ENCODE results near the gene RNF31.

Gene RNF31

DNA sequence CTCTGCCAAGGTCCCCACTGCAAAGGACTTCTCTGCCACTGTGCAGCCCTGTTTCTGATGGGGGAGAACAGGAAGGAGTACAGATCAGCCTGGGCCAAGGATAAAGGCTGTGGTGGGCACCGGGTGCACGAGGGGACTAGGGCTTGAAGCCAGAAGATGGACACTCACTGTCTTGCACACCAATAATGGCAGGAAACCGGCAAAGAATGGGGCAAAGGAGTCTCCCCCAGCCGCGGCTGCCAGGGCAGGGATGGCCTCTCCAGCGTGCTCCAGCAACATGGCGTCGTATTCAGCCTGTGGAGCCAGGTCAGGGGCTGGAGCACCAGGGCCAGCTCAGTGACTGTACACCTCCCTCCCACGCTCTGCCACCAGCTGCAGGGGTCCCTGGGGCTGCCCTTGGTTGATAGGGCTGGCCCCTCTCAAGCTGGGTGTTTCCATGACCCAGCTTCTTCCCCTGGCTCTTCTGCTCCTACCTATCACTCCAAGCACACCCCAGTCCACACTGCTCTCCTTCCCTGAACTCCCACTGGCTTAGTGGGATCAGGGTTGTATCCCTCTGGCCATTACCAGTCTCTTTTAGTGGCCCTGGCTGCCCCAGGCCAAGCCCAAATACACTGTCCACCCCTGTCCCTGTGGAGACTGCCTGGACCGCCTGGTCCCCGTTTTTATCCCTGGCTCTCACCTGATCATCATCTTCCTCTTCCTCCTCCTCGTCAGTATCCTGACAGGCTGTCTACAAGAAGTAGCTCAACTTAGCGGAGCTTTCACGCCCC lies 35.0 kb downstream of the RNF31 start:
- DNase-seq (ENCODE audit: low spot score): no peak

DNA sequence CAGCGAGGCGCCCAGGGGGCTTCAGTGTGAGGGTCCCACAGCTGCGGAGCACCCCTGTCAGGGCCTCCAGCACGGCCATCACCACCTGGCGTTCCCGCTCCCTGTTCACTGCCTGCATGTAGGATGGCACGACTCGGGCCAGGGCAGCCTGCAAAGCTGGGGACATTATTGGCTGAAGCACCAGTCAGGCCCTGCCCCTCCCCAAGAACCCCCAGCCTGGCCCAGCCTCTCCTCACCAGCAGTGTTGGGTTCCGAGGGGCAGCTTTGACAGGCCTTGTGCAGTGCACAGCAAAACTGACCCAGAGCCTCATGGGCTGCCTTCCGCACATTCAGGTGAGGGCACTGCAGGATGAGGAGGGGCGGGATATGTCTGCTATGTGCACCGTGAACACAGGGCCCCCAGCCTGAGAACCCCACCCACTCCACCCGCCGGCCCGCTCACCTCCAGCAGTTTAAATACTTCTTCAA lies 35.8 kb downstream of the RNF31 start:
- DNase-seq (ENCODE audit: low spot score): no peak

DNA sequence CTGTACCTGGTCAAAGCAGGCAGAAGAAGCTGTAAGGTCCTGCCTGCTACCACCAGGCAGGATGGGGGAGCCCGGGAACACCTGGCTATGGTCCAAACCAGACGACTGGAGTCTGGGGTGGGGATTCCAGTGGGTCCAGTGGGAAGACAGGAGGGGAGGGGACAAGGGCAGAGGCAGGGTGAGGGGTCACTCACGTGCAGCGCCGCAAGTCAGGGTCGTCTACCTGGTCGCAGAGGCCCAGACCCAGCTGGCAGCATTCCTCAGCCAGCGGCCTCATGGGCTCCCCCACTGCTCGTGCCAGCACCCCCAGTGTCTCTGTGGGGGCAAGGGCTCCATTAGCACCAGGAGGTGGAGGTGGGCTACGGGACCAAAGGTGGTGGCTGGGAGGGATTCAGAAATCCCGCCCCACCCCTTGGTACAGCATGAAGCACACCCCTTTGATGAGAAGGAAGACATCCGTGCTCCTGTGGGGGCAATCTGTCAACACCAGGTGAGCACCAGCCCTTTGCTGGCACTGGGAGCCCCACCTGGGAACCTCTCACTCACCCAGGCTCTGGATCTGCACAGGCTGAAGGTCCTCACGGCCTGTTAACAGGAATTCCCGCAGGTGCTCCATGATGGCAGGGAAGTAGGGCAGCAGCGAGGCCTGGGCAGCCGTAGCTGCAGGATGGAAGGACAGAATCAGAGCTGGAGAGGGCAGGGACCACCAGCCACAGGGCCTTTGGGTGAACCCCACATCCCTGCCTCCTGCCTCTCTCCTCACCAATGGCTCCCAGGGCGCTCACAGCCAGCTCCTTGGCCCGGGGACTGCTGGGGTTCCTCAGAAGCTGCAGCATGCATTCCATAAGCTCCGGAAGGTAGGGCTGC lies 37.0 kb downstream of the RNF31 start:
- DNase-seq (ENCODE audit: low spot score): no peak

DNA sequence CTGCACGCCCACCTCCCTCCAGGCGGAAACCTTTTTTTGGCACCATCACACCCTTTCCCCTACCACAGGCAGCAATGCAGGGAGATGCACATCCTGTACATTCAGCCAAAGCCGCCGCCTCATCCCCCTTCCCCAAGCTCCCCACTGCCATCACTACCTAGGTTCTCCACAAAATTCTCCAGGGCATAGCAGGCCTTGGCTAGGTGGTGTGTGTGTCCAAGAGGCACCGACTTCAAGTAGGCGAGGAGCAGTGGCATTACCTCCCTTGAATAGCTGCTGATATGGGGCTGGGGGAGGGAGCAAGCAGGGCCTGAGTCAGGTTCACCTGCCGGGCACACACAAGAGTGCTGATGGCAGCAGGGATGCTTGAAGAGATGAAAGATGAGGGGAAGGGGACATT lies 37.7 kb downstream of the RNF31 start:
- no peak for DNase-seq (ENCODE audit: low spot score)

DNA sequence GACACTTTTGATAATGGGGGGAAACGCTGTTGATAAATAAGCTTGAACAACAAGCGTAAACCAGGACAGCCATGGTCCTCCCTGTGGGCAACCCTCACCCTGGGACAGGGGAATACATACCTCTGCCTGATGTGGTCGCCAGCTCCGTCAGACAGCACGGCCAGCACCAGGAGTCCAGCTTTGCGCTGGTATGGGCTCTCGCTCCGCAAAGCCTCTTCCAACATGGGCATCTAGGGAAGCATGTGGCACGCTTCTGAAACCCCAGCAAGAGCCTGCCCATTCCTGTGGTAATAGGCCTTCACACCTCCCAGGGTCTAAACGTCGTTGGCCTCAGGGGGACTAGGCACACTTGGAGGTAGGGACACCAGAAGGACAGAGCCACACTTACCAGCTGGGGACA lies 38.4 kb downstream of the RNF31 start:
- no peak for DNase-seq (ENCODE audit: low spot score)

DNA sequence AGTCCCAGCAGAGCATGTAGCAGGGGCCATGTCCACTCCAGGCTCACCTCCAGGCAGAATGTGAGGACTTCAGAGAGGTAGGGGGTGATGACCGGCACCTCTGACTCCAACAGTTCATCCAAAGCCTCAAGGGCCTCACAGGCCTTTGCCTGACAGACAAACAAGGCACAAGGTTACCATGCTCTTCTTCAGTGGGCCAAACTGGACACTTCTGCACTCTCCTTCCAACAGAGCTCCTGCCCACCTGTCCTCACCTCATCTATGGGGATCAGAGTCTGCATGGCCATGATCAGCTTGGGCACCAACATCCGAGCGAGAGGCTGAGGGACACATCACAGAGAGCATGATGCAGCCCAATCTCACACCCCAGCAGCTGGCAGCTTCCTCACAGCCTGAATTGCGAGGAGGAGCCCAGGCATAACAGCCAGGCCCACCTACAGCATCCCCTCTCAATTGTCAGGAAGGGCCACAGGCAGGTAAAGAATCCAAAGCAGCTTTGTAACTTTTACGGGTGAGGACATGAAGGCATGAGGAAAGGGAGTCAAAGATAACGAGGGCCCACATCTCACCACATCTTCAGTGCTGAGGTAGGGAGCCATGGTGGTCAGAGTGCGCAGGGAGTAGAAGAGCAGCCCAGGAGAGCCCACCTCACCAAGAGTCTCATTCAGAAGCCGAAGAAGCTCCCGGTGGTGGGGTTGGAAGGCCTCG lies 39.7 kb downstream of the RNF31 start:
- DNase-seq (ENCODE audit: low spot score): no peak

DNA sequence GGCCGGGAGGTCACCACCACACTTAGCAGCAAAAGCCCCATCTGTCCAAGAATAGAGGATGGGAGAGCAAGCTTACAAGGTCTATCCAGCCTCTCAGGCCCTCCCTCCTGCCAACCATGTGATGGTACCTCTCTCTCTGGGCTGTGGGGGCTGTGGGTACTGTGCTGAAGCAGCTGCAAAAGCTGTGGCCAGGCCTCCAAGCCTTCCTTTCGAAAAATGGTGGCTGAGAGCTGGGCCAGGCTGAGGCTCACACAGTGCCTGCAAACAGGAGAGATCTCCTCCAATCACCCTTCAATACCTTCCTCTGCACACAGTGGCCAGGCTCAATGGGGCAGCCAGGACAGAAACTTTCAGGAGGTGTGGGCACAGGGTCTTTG lies 40.2 kb downstream of the RNF31 start:
- DNase-seq (ENCODE audit: low spot score): no peak

DNA sequence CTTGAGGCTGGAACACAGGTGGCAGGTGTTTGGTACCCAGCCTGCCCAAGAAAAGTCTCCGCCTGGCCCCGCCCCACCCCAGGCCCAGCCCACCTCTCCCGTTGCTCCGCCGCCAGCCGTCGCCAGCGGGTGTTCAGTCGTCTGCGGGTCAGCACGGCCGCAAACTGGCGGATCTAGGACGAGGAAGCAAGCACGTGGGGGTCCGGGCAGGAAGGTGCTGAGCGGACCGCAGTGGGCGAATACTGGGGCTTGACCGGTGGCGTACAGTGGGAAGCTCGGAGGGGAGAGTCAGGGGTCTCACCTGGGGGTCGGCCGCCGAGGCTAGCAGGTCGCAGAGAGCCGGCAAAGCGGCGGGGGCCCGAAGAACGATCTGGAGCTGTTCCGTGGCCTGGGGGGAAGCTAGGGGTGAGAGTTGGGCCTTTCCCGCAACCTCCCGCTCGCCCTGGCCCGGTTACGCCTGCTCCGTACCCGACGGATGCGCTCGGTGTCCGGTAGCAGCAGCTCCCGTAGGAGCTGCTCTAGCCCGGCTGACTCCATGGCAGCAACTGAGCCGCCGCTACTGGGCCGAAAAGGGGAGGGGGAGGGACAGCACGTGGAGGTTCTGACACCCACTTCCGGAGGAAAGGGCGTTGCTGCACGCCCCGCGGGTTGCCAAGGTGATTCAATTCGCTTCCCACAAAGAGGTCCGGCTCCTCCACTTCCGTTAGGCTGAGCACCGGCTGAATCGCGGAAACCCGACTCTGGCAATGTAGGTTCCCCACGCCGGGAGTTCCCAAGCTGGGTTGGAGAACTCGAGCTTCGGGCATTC lies 41.2 kb downstream of the RNF31 start, which contains the start of gene IPO4:
Gene IPO4 (minus strand): TSS at position 566 of the 808 bp plus-strand sequence. CDS start 29 bp downstream, at position 537.
- peak; percentile 99 for DNase-seq (ENCODE audit: low spot score)

DNA sequence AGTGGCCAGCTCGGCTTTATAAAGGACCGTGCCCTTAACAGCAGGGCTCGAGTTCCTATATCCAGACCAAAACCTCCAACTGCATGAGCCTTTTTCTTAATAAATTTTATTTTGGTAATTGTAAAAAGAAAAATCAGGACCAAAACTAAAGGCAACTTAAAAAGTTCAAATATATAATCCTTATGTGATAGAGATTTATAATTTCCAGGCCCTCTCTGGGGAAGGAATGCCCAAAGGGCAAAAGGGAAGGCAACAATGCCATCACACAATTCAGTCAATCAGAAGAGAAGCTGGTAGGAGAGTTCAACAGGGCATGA lies 41.7 kb downstream of the RNF31 start:
- DNase-seq (ENCODE audit: low spot score): no peak

DNA sequence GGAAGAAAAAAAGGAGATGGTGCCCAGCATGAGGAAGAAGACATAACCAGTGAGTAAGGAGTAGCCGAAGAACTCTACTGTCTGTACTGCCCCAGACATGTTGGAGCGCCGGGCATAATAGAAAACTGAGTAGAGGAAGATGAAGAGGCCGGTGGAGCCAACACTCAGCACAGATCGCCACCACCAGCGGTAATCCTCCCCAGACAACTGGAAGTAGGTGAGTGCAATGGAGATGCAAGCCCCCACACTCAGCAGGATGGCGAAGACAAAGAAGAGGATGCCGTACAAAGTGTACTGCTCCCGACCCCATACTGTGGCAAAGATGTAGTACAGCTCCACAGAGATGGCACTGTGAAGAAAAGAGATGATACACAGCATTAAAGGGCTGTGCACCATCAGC lies 42.2 kb downstream of the RNF31 start:
- DNase-seq (ENCODE audit: low spot score): no peak

DNA sequence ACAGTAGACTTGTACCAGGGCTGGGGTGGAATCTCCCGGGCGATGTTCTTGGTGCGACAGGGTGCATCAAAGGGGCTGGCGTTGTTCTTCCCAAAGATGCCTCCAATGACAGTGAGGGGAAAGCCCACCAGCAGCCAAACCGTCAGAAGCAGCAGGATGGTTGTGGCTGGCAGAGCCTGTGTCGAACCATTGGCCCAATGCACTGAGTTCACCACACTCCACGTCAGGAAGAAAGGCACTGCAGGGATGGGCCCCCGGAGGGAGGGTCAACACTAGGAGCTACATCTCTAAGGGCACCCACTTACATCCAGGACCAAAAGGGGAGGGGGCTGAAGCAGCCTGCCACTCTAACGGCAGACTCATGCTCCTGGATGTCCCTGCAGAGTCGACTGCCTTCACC lies 43.1 kb downstream of the RNF31 start:
- DNase-seq (ENCODE audit: low spot score): no peak

DNA sequence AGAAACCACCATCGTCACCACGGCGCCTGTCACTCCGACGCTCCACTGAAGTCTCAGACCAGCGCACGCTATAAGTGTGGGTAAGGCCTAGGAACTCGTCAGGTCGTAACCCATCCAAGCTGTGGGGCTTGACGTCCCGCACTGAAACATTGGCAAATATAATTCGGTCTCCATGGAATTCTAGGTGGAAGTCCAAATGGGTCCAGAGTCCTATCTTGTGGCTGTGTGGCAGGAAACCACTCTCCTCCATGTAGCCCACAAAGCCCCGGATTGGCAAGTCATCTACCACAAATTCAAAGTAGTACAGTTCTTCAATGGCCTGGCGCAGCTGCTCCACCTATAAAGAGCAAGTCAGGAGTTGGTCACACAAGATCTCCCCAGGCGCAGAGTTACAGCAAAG lies 45.6 kb downstream of the RNF31 start:
- DNase-seq (ENCODE audit: low spot score): no peak

DNA sequence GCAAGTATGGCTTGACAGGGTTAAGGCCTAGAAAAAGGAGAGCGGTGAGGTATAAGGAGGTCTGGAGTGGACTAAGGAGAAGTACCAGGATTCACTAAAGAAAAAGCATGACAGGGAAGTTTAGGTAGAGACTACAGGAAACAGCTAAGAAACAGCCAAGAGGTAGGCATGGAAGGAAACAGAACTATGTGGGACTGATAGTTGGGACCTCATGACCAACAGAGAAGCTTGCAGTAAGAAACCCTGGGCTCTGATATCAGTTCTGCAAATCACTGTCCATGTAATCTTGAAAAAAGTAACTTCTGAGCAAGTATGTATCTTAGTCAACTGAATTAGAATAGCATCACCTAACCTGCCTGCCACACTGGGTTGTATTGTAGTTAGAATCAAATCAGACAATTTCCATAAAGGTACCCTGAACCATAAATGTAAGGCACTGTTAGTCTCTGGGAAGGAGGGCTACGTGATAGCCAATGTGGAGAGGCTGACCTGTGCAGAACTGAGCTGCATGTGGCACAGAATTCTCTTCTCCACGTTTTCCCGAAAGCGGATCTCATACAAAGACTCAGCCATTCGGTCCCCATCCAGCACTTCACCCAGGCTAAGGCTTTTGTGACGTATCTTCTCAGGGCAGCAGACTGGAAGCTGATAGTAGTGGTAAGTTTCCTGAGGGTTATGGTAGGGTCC lies 47.0 kb downstream of the RNF31 start:
- no peak for DNase-seq (ENCODE audit: low spot score)

DNA sequence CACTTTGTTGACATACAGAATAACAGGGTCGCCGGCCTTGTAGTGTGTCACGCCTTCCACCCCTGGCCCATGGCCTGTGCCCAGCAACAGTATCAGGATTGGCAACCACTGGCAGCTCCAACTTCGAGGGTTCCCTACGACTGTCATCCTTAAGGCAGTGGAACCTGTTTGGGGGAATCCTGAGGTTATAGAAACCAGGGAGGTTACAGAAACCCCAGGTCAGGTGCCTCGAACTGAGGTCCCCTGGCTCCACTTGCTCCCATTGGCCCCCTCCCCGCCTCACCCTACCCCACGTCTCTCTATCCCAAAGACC lies 47.5 kb downstream of the RNF31 start:
- no peak for DNase-seq (ENCODE audit: low spot score)

DNA sequence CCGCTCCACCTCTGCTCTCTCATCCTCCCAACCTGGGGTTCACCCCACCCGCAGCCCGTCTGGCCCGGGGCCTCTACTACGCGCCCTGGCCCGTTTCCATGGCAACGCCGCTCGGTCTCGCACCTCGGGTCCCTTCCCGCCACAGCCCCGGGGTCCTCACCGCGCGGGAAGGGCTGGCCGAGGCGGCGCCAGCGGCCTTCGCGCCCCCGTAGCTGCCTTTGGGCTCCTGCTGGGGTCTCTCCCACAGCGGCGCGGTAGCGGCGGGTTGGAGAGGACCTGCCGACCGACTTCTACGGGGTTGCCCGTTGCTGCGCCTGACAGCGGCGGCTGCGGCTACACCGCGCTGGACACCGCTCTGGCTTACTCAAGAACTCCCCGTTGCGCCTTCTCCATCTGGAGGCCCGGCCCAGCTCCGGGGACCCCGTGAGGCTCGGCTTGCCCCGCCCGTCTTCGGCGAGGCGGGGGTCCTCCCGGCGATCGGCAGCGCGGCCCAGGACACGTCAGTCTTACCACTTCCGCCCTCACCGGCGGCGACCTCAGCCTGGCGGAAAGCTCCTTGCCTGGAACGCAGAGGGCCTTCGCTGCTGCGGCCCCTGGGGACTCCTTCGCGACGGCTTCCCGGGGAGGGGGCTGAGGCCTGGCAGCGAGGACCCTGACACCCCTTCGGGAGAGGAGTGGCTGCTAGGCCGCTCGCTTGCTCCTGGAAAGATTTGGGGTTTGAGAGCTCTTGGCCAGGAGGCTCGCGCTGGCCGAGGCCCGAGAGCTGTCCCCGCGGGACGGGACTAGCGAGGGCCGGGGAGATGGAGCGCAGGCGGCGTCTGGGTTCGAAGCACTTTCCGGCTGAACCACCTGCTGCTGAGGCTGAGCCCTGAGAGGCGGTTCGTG lies 48.1 kb downstream of the RNF31 start, which contains the start of gene TM9SF1:
Gene TM9SF1 (minus strand): TSS at position 256 of the 885 bp plus-strand sequence. CDS start 422 bp downstream, outside the sequence.
- DNase-seq (ENCODE audit: low spot score): peak; percentile 90

DNA sequence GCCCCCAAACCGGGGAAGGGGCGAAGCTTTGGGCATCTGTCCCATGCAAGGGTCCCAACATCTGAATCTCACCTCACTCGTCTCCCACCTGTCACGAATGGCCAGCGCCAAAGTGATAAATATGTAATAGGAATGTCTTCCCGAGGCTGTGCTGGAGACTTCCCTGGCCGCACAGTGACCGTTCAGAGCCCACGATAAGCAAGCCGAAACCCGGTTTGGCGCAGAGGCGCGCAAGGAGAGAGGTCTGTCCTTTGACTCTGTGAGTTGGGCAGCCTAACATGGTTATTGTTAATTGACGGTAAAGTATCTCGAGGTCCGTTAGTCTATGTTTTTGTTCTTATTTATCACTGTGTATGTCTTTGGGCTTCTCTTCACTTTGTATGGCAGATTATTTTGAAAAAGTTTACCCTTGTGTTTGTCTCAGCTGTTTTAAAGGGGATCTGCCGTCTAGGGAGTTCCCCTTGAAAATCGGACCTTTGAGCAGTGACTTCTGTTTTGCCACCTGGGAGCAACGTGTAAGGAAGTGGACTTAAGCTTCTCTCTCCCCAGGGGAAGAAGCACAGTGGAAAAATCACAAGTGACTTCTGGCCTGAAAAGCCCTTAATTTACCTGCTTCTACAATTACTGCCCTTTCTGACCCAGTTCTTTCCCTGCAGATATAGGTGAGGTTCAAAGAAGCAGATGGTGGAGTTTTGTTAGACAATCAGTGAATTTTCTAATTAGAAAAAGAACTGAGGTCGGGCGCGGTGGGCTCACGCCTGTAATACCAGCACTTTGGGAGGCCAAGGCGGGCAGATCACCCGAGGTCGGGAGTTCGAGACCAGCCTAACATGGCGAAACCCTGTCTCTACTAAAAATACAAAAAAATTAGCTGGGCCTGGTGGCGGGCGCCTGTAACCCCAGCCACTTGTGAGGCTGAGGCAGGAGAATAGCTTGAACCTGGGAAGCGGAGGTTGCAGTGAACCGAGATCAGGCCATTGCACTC lies 49.1 kb downstream of the RNF31 start:
- DNase-seq (ENCODE audit: low spot score): peak; percentile 53

DNA sequence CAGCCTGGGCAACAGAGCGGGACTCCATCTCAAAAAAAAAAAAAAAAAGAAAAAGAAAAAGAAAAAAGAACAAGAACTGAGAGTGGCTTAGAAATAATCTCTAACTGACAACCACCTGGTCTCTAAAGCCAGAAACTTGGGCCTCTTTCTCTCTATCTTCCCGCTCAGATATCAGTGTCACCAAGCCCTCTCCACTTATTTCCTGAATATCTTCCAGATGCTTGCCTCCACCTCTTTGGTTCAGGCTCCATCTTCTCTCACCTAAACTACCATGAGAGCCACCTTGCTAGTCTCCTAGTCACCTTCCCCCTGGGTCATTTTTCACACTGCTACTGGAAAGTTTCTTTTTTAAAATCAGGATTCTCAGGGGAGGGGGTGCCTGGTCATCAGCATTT lies 49.8 kb downstream of the RNF31 start:
- no peak for DNase-seq (ENCODE audit: low spot score)

DNA sequence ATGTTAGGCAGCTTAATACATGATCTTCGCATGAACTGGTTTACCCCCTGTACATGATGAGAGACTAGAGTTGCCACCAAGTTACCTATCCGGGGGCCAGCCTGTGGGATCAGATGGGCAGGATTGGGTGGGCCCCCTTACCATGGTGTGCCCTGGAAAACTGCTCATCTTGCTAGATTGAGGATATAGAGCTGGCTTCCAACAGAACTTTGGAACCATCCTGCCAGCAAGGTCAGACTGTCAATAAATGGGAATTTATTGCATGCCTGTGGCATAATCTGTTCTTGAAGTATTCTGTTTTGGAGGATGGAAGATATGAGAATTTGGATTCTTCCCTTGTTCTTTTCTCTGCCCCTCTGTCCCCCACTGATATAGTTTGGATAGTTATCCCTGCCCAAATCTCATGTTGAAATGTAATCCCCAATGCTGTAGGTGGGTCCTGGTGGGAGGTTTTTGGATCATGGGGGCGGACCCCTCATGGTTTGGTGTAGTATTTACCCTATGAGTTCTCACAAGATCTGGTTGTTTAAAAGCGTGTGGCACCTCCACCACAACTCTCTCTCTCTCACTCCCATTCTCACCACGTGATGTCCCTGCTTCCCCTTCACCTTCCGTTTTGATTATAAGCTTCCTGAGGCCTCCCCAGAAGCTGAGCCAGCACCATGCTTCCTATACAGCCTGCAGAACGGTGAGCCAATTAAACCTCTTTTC lies 51.7 kb downstream of the RNF31 start:
- no peak for DNase-seq (ENCODE audit: low spot score)

Measured in RKO (cell line).